GM20431 (cell line): ENCODE data around the gene GNAZ.

Experiments
- in situ Hi-C: fragments of 300-500 bp; cut with MseI, MboI; formaldehyde crosslinking; loops from one replicate; pipeline ENCODE4 v1.15.0; 2020; ENCODE audit warnings: low sequenced_read_pairs; ENCODE audit not compliant: unreplicated experiment

The GNAZ gene

DNA sequence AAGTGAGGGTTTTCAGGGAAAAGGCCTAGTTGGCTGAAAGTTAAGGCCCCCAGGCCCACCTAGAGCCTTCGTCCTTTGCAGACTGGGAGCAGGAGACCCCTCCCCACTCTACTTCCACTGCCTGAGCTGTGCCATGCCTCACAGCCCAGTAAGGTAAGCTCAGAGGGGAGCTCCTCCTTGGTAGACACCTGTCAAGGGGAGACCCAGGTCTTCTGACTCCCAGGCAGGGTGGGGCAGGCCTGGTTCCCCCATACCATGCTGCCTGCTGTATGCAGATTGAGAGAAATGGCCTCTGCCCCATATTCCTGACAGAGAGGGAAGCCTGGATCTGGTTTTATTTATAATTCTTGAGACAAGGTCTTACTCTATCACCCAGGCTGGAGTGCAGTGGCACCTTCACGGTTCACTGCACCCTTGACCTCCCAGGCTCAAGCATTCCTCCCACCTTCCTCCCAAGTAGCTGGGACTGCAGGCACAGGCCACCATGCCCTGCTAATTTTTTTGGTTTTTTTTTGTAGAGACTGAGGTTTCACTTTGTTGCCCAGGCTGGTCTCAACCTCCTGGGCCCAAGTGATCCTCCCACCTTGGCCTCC lies 75.7 kb downstream of the GNAZ start:
- in situ Hi-C loops, result loop anchor here (25.0 kb wide), 1 partner anchor 359 kb away; no protein-coding TSS in a partner anchor

DNA sequence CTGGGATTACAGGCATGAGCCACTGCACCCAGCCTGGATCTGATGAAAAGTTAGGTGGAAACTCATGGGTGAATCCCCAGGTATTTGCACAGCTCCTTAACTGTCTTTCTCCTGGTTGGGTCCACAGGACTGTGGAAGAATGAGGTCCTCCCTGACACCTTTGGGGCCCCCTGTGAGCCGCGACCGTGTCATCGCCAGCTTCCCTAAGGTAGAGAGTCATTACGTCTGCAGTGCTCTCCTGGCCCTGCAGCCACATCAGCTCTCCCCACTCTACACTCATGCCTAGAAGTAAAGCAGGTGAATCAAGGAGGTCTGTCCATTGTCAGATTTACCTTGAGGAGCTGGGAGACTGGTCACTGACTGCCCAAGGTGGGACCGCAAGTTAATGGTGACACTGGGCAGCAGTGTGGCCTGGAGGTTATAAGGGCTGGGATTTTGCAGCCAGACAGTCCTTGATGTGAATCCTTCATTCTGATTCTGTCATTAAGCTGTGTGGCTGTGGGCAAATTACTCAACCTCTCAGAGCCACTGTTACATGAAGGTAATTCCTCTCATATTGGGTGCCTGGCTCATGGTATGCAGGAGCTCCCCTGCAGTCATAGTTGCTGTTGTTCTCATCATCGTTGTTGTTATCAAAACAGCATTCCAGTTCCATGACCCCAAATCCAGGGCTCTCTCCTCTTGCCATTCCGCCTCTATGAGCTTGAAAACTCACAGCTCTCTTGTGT lies 76.3 kb downstream of the GNAZ start:
- in situ Hi-C loops, result loop anchor here (25.0 kb wide), 1 partner anchor 359 kb away; no protein-coding TSS in a partner anchor

DNA sequence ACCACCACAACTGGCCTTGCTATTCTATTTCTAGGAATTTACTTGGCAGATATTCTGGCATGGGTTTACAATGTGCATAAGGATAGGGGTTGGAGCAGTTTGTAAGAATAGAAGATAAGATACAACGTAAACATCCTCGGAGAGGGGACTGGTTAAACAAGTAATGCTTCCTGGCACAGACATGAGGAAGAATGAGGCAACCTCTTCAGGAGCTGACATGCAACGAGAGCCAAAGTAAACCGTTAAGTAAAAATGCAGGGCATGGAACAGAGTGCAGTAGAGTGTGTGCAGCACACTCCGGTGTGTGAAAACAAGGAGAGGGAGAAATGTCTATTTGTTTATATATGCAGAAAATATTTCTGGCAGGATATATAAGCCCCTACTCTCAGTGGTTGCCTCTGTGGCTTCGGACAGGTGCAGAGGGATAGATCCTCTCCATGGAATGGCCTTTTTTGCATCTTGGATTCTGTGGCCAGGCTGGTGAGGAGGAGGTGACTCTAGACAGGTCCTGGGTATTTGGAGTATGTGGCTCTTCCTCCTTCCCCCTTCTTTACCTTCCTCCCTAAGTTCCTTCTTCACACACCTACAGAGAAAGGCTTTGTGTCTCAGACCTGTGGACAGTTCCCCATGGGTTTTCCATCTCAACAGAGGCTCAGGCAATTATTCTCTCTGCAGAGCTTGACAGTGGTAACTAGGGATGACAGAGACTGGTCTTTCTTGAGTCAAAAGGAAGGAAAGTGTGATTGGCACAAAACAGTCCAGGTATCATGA lies 77.5 kb downstream of the GNAZ start:
- in situ Hi-C loops, result loop anchor here (25.0 kb wide), 1 partner anchor 361 kb away; no protein-coding TSS in a partner anchor

DNA sequence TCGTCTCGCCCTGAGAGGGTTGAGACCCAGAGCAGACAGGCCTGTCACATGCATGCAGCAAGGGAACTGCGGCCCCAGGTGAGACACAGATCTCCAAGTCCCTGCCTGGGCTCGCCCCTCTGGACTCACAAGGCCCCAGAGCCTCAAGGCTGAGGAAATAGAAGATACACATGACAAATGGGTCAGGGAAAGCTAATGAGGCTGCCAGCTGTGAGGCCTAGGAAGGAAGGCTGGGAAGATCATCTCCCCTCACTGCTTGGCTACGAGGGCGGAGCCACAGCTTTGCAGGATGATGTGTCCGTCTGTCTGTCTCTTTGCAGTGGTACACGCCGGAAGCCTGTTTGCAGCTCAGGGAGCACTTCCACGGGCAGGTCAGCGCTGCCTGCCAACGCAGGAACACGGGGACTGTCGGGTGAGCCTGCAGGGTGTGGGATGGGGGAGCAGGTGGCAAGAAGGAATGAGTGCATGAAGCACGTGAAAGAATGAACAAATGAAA lies 79.5 kb downstream of the GNAZ start:
- in situ Hi-C loops, result loop anchor here (25.0 kb wide), 1 partner anchor 362 kb away; no protein-coding TSS in a partner anchor

DNA sequence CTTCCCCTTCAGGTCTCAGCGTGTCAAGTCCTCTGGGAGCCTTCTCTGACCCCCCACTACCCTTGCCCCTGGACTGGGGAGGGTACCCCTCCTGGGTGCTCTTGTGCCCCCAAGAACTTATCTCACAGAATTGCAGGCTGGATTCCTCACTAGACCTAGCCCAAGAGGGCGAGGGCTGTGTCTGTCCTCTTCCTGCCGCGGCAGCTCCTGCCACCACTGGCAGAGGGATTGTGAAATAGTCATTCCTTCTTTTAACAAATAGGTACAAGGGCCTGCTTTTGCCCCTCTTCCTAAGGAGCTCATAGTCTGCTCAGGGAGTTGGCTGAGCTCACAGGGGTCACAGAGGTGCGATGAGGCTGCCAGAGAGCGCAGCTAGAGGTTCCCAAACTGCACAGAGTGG lies 80.4 kb downstream of the GNAZ start:
- in situ Hi-C loops, result no loop called here

DNA sequence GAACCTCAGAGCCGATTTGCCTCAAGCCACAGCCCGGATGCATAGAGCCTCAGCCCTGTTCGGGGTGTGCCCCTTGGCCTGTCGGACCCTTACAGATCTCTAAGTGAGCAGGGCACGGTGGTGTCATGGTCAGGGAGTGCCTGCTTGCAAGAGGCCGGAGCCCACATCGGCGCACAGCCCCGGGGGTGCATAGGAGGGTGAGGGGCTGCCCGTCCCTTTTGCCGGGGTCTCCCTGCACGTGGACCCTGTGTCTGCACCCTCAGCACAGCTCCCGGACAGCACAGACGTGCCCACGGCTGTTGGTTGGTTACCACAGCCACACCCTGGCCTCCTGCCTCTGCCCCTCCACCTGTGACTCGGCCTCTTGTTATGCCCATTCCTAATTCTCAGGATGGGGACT lies 81.5 kb downstream of the GNAZ start:
- in situ Hi-C loops, result no loop called here

DNA sequence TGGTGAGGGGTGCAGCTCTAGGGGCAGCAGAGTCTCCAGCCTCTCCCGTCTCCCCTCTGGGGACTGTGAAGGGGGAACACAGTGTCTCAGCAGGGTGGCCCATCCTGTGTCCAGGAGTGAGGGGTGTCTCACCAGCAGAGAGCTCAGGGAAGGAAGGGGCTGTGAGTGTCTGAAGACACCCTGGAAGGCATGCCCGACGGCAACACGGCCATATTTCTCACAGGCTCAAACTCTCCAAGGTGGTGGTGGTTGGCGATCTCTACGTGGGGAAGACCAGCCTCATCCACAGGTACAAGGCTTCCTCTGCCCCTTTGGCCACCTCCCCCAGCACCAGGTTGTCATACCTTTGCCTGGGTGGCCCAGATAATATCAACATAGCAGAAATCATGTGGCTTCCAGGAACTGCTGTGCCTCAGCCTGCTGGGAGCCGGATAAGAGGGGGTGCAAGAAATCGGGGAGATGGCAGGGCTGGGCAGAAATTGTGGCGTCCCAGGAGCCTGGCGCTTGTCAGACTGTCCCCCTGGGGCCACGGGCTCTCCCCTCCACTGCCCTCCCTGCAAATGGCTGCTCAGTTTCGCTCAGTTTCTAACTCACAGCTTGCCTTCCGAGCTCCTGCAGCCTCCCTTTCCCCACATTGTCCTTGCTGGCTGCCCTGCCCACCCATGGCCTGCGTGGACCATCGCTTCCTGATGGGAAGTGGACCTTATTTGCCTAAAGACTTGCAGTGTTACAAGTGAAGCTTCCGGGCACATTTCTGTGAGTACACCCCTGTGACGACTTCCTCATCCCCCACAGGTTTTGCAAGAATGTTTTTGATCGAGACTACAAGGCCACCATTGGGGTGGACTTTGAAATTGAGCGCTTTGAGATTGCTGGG lies 82.2 kb downstream of the GNAZ start:
- in situ Hi-C loops, result no loop called here

DNA sequence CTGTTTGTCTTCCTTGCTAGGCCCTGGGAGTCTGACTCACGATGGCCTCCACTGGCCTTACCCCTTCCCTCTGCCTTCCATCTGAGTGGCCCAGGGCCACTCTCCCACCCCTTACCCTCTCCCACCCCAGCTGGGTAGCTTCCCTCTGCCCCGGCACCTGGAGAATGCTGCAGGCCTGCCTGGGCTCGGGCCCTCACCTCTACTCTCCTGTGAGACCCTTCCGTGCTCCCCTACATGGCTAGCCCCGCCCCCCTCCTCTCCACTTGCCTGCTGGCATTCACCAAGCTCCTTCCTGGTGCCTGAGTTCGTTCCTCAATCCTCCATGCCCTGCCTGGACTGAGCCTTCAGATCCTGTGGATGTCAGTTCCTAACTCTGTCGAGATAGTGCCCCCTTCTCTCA lies 83.7 kb downstream of the GNAZ start:
- in situ Hi-C loops, result no loop called here

DNA sequence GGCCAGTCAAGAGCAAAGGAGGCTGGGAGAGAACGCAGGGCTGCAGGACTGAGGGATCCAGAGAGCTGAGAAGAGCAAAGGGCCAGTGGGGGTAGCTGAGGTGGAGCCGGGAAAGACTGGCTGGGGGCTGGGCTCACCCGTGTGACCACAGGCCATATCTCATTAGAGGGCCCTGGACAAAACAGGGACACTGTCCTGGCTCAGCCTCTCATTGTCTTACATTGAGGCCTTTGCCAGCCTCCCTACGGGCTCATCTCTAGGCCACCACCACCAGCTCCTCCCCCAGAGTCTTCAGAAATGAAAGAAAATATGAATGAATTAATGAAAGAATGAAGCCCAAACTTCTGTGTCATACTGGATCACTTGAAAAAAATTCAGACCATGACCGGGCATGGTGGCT lies 84.1 kb downstream of the GNAZ start:
- in situ Hi-C loops, result no loop called here

DNA sequence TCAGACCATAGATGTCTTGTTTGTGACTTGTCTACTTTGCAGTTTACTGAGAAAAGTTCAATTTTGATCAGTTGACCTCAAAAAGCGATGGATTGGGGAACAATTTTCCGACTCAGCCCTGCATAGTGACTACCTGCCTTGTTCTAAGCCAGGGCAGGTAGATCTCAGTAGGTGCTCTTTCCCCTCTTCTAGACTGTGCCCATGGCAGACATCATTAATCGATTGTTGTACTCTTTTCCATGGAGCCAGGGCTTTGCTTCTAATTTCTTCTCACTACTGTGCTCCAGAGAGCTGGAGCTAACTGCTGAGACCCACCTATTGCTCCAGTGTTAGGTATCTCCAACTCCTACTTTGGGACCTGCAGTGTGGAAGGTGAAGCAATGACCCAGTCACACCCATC lies 84.8 kb downstream of the GNAZ start:
- in situ Hi-C loops, result no loop called here

DNA sequence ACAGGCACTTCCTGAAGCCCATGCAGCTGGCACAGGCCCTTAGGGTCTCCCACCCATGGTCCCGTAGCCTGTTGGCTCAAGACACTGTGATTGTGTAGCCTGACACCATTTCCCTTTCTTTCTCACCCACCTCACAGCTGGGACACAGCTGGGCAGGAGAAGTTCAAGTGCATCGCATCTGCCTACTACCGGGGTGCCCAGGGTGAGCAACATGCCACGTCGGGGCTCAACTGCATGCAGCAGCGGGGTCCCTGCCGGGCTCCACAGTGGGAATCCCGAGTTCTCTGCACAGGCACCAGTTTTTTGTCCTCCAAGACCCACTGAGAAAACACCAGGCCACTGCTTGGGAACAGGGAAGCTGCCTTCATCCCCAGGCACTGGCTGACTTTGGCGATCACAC lies 85.5 kb downstream of the GNAZ start:
- in situ Hi-C loops, result no loop called here

DNA sequence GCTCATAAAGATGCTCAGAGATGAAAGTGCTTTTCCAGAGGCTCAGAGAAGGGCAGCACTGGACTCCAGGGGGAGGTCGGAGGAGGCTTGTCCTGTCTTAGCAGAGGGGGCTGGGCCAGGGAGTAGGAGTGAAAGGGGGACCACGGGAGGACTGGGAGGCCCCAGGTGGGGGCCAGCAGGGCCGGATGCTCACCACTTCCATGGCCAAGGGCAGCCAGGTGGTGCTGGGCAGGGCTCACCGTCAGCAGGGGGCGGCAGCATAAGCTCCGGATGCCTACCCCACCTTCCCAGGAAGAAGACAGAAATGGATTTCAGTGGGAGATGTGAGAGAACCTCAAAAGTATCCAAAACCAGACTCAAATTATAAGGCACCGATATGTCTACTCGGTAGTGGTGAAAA lies 86.0 kb downstream of the GNAZ start:
- in situ Hi-C loops, result no loop called here

DNA sequence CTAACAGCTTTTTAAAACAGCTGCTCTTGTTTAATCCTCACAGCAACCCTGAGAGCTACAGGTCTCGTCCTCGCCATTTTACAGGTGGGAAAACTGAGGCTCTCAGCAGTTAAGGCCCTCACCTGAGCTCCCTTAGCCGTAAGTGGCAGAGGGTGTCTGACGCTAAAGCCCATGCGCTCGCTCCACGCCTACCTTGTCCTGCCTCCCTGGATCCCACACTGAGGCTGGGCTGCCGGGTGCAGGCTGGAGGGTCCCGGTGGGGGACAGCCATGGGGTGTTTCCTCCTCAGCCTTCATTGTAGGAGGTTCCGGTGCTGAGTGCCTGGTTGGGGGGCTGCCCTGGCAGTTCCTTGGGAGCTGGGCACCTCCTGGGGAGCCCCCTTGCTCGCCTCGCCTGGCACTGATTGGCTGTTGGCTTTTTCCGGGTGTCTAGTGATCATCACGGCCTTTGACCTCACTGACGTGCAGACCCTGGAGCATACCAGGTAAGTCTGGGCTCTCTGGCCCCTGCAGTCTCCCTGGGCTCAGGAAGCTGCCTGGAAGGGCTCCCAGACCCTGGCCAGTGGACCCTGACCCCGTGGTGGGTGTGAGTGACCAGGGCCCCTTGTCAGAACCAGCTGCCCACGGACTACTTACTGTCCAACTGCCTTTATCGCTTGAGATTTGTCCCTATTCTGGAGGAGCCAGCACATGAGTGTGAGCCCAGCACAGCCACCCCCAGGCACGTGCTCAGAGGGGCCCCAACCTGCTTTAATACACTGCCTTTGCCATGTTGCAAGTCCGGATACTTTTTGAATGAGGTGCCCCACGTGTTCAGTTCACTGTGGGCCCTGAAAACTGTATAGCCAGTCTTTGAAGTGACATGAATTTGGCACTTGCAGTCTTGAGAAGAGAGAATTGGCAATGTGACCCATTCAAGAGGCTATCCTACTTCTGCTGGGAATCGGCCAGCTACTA lies 87.5 kb downstream of the GNAZ start:
- in situ Hi-C loops, result no loop called here

DNA sequence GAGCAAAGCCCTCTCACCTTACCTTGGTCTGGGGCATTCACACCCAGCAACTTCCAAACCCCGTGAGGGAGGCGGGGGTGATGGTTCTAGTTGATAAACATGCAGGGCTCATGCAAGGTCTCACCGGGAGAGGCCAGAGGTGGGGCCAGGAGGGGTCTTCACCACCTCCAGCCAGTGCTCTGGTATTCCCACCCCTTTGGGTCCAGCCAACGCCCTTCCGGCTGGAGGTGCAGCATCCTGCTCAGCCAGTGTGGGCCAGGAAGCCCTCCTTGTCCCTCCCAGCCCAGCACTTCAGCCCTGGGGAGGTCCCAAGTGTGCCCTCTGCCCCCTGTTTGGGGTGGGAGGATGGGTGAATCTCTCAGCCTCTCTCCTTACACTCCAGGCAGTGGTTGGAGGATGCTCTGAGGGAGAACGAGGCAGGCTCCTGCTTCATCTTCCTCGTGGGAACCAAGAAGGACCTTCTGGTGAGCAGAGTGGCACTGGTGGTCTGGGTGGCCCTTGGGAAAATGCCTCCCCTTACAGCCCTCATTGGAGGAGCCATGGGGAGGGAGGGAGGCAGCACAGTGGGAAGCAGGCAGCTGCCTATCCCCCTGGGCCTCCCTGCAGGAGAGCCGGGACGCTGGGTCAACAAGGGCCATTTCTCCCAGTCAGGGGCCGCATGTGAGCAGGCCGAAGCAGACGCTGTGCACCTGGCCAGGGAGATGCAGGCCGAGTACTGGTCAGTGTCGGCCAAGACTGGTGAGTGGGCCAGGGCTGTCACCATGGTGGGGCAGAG lies 88.4 kb downstream of the GNAZ start:
- in situ Hi-C loops, result no loop called here

DNA sequence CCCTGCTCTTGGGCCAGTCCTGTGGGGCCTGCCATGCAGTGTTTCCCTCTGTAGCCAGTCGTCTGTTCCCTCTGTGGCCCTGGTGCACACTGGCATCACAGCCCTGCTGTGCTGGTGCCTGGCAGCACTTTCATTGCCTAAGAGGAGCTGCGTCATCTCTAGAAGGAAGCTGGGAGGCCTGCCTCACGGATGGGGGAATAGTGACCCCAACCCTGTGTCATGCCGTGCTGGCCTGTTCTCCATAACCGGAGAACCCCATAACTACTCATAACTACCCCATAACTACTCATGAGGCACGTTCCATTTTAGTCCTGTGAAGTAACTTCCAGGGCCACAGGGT lies 88.9 kb downstream of the GNAZ start:
- in situ Hi-C loops, result no loop called here

DNA sequence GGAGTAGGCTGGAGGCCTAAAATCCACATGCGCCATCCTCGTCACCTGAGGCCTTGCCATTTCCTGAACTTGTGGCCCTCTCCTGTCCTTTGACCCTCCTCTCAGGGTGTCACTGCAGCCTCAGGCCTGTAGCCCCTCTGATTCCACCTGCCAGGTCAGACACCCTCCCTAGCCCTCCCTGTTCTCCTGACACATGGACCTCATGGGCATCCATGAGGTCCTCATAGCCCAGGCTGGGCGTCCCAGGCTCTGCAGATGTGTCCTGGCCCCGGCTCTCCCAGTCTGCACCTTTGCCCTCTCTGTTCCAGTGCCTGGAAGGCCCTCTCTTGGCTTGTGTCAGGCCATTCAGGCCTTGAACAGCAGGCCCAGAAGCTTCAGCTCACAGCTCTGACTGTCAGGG lies 90.7 kb downstream of the GNAZ start:
- in situ Hi-C loops, result no loop called here

DNA sequence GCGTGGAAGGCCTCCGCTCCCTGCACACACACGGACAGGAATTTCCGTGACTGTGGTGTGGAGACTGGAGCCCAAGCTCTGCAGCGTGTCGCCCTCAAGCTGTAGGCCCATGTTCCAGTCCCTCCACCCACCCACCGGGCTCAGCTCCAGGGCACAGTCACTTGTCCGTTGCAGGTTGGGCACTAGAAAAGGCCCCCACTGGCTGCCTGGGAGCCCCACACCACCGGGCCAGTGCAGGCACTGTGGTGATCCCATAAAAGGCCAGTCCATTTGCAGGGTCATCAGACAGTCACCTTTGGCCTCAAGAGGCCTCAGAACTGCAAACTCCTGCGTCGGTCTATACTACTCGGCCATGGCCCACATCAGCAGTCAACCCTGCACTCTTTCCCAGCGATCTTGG lies 91.3 kb downstream of the GNAZ start:
- in situ Hi-C loops, result no loop called here

DNA sequence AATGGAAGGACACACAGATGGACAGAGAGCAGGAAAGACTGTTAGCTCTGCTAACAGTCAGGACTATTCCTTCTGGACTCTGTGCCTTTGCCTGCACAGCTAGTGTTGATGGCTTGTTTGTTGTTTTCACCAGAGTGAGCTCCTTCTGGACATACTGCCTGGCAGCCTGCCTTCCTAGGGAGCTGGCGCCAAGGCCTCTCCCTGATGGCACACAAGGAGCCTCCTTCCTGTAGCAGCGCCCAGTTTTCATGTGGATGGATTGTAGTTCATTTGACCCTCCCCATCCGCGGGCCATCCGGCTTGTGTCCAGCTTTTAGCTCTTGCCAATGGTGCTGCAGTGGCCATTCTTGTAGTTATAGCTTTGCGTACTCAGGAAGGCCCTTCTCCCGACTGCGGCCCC lies 93.3 kb downstream of the GNAZ start:
- in situ Hi-C loops, result no loop called here
